HEK293 (cell line): ENCODE data around the gene BHMT.

Experiments used
- EGR2 ChIP-seq: fragments of 450-650 bp; formaldehyde crosslinking; IDR thresholded peaks from 2 replicates; pipeline ENCODE4 v1.5.1; 2016; ENCODE audit warnings: low read depth, missing biosample characterization, missing genetic modification characterization
- HOXC10 ChIP-seq: sonication (generic); formaldehyde crosslinking; IDR thresholded peaks from 2 replicates; pipeline ENCODE4 v1.8.1; 2023; ENCODE audit warnings: mild to moderate bottlenecking, missing genetic modification reagents
- KLF16 ChIP-seq: fragments of 450-650 bp; formaldehyde crosslinking; IDR thresholded peaks from 2 replicates; pipeline ENCODE4 v1.5.1; 2017; ENCODE audit warnings: missing biosample characterization, missing genetic modification characterization
- MYNN ChIP-seq: fragments of 450-650 bp; formaldehyde crosslinking; IDR thresholded peaks from 2 replicates; pipeline ENCODE4 v1.5.1; 2016; ENCODE audit warnings: missing biosample characterization, missing genetic modification characterization, borderline replicate concordance
- SCRT2 ChIP-seq: fragments of 450-650 bp; formaldehyde crosslinking; IDR thresholded peaks from 2 replicates; pipeline ENCODE4 v1.5.1; 2016; ENCODE audit warnings: missing biosample characterization, missing genetic modification characterization
- SP3 ChIP-seq: fragments of 450-650 bp; formaldehyde crosslinking; IDR thresholded peaks from 2 replicates; pipeline ENCODE4 v1.5.1; 2016; ENCODE audit warnings: missing biosample characterization, missing genetic modification characterization
- ZBTB17 ChIP-seq: fragments of 450-650 bp; formaldehyde crosslinking; IDR thresholded peaks from 2 replicates; pipeline ENCODE4 v1.5.1; 2016; ENCODE audit warnings: missing biosample characterization, missing genetic modification characterization
- ZBTB8A ChIP-seq: fragments of 450-650 bp; formaldehyde crosslinking; IDR thresholded peaks from 2 replicates; pipeline ENCODE4 v1.5.1; 2016; ENCODE audit warnings: missing biosample characterization, missing genetic modification characterization
- ZNF202 ChIP-seq: fragments of 450-650 bp; formaldehyde crosslinking; IDR thresholded peaks from 2 replicates; pipeline ENCODE4 v1.5.1; 2016; ENCODE audit warnings: missing biosample characterization, missing genetic modification characterization, borderline replicate concordance
- ZNF214 ChIP-seq: fragments of 450-650 bp; formaldehyde crosslinking; IDR thresholded peaks from 2 replicates; pipeline ENCODE4 v1.5.1; 2017; ENCODE audit warnings: missing biosample characterization, mild to moderate bottlenecking, missing genetic modification characterization, borderline replicate concordance
- ZNF23 ChIP-seq: fragments of 450-650 bp; formaldehyde crosslinking; IDR thresholded peaks from 2 replicates; pipeline ENCODE4 v1.5.1; 2016; ENCODE audit warnings: missing biosample characterization, missing genetic modification characterization, borderline replicate concordance
- ZNF311 ChIP-seq: fragments of 450-650 bp; formaldehyde crosslinking; IDR thresholded peaks from 2 replicates; pipeline ENCODE4 v1.5.1; 2017; ENCODE audit warnings: missing biosample characterization, missing genetic modification characterization, borderline replicate concordance
- ZNF548 ChIP-seq: fragments of 450-650 bp; formaldehyde crosslinking; IDR thresholded peaks from 2 replicates; pipeline ENCODE4 v1.5.1; 2016; ENCODE audit warnings: missing biosample characterization, missing genetic modification characterization
- ZNF558 ChIP-seq: fragments of 450-650 bp; formaldehyde crosslinking; IDR thresholded peaks from 2 replicates; pipeline ENCODE4 v1.5.1; 2016; ENCODE audit warnings: missing biosample characterization, missing genetic modification characterization
- ZNF561 ChIP-seq: fragments of 450-650 bp; IDR thresholded peaks from 2 replicates; pipeline ENCODE4 v1.5.1; 2018; ENCODE audit warnings: missing biosample characterization, missing genetic modification characterization, borderline replicate concordance
- ZNF600 ChIP-seq: fragments of 450-650 bp; formaldehyde crosslinking; IDR thresholded peaks from 2 replicates; pipeline ENCODE4 v1.5.1; 2016; ENCODE audit warnings: missing biosample characterization, missing genetic modification characterization
- ZNF610 ChIP-seq: fragments of 450-650 bp; formaldehyde crosslinking; IDR thresholded peaks from 2 replicates; pipeline ENCODE4 v1.5.1; 2016; ENCODE audit warnings: missing biosample characterization, missing genetic modification characterization, borderline replicate concordance
- ZNF670 ChIP-seq: fragments of 450-650 bp; formaldehyde crosslinking; IDR thresholded peaks from 2 replicates; pipeline ENCODE4 v1.5.1; 2016; ENCODE audit warnings: missing biosample characterization, missing genetic modification characterization, low read depth
- ZNF747 ChIP-seq: fragments of 450-650 bp; formaldehyde crosslinking; IDR thresholded peaks from 2 replicates; pipeline ENCODE4 v1.5.1; 2016; ENCODE audit warnings: missing biosample characterization, missing genetic modification characterization
- ZNF777 ChIP-seq: fragments of 450-650 bp; formaldehyde crosslinking; IDR thresholded peaks from 2 replicates; pipeline ENCODE4 v1.5.1; 2017; ENCODE audit warnings: missing biosample characterization, missing genetic modification characterization, borderline replicate concordance
- ZSCAN23 ChIP-seq: fragments of 450-650 bp; formaldehyde crosslinking; IDR thresholded peaks from 2 replicates; pipeline ENCODE4 v1.5.1; 2016; ENCODE audit warnings: missing biosample characterization, missing genetic modification characterization
- TF ChIP-seq, protein P1 (sequence below): fragments of 450-650 bp; formaldehyde crosslinking; IDR thresholded peaks from 2 replicates; pipeline ENCODE4 v1.5.1; 2016; ENCODE audit warnings: missing biosample characterization, missing genetic modification characterization
- TF ChIP-seq, protein P2 (sequence below): sonication (generic); formaldehyde crosslinking; IDR thresholded peaks from 2 replicates; pipeline ENCODE4 v1.8.1; 2022; ENCODE audit warnings: mild to moderate bottlenecking, moderate library complexity, missing genetic modification reagents
- TF ChIP-seq, protein P3 (sequence below): fragments of 450-650 bp; formaldehyde crosslinking; IDR thresholded peaks from 2 replicates; pipeline ENCODE4 v1.5.1; 2016; ENCODE audit warnings: missing biosample characterization, missing genetic modification characterization
- TF ChIP-seq, protein P4 (sequence below): IDR thresholded peaks from 2 replicates; pipeline ENCODE4 v1.6.1; 2011; ENCODE audit warnings: mild to moderate bottlenecking, low read depth, low read length, borderline replicate concordance
- TF ChIP-seq, protein P5 (sequence below): fragments of 450-650 bp; formaldehyde crosslinking; IDR thresholded peaks from 2 replicates; pipeline ENCODE4 v1.5.1; 2017; ENCODE audit warnings: missing biosample characterization, mild to moderate bottlenecking, missing genetic modification characterization, moderate library complexity
- TF ChIP-seq, protein P6 (sequence below): fragments of 450-650 bp; formaldehyde crosslinking; IDR thresholded peaks from 2 replicates; pipeline ENCODE4 v1.5.1; 2016; ENCODE audit warnings: missing biosample characterization, missing genetic modification characterization
- TF ChIP-seq, protein P7 (sequence below): fragments of 450-650 bp; formaldehyde crosslinking; conservative IDR thresholded peaks from 2 replicates; pipeline ENCODE4 v1.5.1; 2016; ENCODE audit warnings: low read depth, missing biosample characterization, missing genetic modification characterization

BHMT gene

DNA sequence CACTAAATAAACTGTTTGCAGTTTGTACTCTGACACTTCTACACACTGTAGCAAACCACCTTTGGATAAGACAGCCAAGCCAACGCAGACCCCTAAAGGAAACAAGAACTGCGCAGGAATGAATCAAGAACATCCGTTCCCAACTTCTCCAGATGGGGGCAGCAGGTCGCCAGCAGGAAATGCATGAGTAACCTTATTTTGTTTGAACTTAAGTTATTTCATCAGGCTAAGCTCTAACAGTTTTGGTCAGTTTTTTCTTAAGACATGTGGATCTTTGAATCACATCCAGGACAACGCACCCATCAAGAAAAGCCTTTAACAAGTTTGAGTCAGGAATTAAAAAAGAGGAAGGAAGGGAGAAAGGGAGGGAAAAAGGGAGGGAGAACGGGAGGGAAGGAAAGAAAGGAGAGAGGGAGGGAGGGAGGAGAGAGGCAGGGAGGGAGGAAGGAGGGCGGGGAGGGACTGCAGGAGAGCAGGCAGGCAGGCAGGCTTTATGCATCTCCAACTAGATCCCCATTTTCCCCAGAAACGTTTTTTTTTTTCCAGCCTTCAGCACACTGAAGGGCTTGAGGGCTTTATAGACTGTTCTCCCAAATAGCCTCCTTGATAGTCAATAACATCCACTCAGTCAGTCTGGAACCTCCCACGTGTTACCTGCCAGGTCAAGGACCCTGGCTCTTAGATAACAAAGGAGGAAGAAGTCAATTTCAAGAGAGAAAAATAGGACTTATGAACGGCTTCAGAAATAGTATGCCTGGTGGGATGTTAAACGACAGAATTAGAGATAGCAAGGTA lies 22.2 kb downstream of the BHMT start (continued):
- TF ChIP-seq, protein P1, sequence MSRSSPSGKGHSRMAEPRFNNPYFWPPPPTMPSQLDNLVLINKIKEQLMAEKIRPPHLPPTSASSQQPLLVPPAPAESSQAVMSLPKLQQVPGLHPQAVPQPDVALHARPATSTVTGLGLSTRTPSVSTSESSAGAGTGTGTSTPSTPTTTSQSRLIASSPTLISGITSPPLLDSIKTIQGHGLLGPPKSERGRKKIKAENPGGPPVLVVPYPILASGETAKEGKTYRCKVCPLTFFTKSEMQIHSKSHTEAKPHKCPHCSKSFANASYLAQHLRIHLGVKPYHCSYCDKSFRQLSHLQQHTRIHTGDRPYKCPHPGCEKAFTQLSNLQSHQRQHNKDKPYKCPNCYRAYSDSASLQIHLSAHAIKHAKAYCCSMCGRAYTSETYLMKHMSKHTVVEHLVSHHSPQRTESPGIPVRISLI (tag by site-specific recombination) = peak; percentile 80
- TF ChIP-seq ZNF214 (tag by site-specific recombination) (no peak), ZNF670 (tag by site-specific recombination) (no peak), ZNF561 (tag by site-specific recombination) (no peak), ZNF777 (tag by site-specific recombination) (no peak), ZNF202 (no peak), HOXC10 (CRISPR knock-in tag) (no peak), EGR2 (tag by site-specific recombination) (0 out of 2 replicates have a peak, but pooled peaks have one; percentile 13), ZNF311 (tag by site-specific recombination) (no peak), KLF16 (tag by site-specific recombination) (no peak), ZNF548 (tag by site-specific recombination) (no peak), ZBTB8A (tag by site-specific recombination) (peak; percentile 12; the same call in 1 of the 2 replicates), ZNF600 (tag by site-specific recombination) (peak; percentile 50; the same call in 1 of the 2 replicates), ZNF610 (tag by site-specific recombination) (no peak), ZNF747 (tag by site-specific recombination) (no peak), MYNN (tag by site-specific recombination) (no peak), ZNF23 (tag by site-specific recombination) (no peak), SCRT2 (tag by site-specific recombination) (no peak), ZNF558 (tag by site-specific recombination) (0 out of 2 replicates have a peak, but pooled peaks have one; percentile 12), ZSCAN23 (tag by site-specific recombination) (no peak), ZBTB17 (tag by site-specific recombination) (peak; percentile 69), SP3 (tag by site-specific recombination) (peak; percentile 69)
- TF ChIP-seq, protein P2, sequence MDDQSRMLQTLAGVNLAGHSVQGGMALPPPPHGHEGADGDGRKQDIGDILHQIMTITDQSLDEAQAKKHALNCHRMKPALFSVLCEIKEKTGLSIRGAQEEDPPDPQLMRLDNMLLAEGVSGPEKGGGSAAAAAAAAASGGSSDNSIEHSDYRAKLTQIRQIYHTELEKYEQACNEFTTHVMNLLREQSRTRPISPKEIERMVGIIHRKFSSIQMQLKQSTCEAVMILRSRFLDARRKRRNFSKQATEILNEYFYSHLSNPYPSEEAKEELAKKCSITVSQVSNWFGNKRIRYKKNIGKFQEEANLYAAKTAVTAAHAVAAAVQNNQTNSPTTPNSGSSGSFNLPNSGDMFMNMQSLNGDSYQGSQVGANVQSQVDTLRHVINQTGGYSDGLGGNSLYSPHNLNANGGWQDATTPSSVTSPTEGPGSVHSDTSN = no peak
- TF ChIP-seq, protein P3, sequence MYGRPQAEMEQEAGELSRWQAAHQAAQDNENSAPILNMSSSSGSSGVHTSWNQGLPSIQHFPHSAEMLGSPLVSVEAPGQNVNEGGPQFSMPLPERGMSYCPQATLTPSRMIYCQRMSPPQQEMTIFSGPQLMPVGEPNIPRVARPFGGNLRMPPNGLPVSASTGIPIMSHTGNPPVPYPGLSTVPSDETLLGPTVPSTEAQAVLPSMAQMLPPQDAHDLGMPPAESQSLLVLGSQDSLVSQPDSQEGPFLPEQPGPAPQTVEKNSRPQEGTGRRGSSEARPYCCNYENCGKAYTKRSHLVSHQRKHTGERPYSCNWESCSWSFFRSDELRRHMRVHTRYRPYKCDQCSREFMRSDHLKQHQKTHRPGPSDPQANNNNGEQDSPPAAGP (tag by site-specific recombination) = peak; percentile 51; the same call in 1 of the 2 replicates
- TF ChIP-seq, protein P4, sequence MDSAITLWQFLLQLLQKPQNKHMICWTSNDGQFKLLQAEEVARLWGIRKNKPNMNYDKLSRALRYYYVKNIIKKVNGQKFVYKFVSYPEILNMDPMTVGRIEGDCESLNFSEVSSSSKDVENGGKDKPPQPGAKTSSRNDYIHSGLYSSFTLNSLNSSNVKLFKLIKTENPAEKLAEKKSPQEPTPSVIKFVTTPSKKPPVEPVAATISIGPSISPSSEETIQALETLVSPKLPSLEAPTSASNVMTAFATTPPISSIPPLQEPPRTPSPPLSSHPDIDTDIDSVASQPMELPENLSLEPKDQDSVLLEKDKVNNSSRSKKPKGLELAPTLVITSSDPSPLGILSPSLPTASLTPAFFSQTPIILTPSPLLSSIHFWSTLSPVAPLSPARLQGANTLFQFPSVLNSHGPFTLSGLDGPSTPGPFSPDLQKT = no peak
- TF ChIP-seq, protein P5, sequence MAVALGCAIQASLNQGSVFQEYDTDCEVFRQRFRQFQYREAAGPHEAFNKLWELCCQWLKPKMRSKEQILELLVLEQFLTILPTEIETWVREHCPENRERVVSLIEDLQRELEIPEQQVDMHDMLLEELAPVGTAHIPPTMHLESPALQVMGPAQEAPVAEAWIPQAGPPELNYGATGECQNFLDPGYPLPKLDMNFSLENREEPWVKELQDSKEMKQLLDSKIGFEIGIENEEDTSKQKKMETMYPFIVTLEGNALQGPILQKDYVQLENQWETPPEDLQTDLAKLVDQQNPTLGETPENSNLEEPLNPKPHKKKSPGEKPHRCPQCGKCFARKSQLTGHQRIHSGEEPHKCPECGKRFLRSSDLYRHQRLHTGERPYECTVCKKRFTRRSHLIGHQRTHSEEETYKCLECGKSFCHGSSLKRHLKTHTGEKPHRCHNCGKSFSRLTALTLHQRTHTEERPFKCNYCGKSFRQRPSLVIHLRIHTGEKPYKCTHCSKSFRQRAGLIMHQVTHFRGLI (tag by site-specific recombination) = no peak
- TF ChIP-seq, protein P6, sequence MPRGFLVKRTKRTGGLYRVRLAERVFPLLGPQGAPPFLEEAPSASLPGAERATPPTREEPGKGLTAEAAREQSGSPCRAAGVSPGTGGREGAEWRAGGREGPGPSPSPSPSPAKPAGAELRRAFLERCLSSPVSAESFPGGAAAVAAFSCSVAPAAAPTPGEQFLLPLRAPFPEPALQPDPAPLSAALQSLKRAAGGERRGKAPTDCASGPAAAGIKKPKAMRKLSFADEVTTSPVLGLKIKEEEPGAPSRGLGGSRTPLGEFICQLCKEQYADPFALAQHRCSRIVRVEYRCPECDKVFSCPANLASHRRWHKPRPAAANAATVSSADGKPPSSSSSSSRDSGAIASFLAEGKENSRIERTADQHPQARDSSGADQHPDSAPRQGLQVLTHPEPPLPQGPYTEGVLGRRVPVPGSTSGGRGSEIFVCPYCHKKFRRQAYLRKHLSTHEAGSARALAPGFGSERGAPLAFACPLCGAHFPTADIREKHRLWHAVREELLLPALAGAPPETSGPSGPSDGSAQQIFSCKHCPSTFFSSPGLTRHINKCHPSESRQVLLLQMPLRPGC = no peak
- TF ChIP-seq, protein P7, sequence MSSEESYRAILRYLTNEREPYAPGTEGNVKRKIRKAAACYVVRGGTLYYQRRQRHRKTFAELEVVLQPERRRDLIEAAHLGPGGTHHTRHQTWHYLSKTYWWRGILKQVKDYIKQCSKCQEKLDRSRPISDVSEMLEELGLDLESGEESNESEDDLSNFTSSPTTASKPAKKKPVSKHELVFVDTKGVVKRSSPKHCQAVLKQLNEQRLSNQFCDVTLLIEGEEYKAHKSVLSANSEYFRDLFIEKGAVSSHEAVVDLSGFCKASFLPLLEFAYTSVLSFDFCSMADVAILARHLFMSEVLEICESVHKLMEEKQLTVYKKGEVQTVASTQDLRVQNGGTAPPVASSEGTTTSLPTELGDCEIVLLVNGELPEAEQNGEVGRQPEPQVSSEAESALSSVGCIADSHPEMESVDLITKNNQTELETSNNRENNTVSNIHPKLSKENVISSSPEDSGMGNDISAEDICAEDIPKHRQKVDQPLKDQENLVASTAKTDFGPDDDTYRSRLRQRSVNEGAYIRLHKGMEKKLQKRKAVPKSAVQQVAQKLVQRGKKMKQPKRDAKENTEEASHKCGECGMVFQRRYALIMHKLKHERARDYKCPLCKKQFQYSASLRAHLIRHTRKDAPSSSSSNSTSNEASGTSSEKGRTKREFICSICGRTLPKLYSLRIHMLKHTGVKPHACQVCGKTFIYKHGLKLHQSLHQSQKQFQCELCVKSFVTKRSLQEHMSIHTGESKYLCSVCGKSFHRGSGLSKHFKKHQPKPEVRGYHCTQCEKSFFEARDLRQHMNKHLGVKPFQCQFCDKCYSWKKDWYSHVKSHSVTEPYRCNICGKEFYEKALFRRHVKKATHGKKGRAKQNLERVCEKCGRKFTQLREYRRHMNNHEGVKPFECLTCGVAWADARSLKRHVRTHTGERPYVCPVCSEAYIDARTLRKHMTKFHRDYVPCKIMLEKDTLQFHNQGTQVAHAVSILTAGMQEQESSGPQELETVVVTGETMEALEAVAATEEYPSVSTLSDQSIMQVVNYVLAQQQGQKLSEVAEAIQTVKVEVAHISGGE = peak; percentile 39; the same call in 1 of the 2 replicates
